ENCODE measurements around the gene CCDC146.
A peak's percentile ranks its signal among the peaks of the same experiment; 100 is the strongest.
"Not testable (repeated sequence)": the region's sequence is repeated elsewhere in the genome, so short reads cannot be mapped to it uniquely, and the experiment has no call there.

CCDC146 gene

GRCh38 chr7:77121860-77122681 lies at the start of gene CCDC146:
Gene CCDC146 (plus strand): TSS chr7:77122615. CDS start chr7:77167669, 45,054 bp downstream.
- peak within 1 kb of the TSS; percentile 26 for H3K9ac ChIP-seq (ENCODE audit: insufficient read length)

GRCh38 chr7:77074786-77075396 lies 47.5 kb upstream of the CCDC146 start:
- not testable (repeated sequence) for DNase-seq (ENCODE audit: low read depth, low spot score); H3K9ac ChIP-seq (ENCODE audit: insufficient read length); H3K27ac ChIP-seq; H3K4me3 ChIP-seq; H3K36me3 ChIP-seq (ENCODE audit: insufficient read depth, low read length); H3K9me3 ChIP-seq (ENCODE audit: low read depth, low read length)

More at GRCh38 chr7:77121860-77122681, at the start of gene CCDC146:
- peak within 1 kb of the TSS; percentile 81 for H3K4me3 ChIP-seq
- not testable (repeated sequence) for H3K36me3 ChIP-seq (ENCODE audit: insufficient read depth, low read length); H3K27ac ChIP-seq; H3K9me3 ChIP-seq (ENCODE audit: low read depth, low read length)
- DNase-seq (ENCODE audit: low read depth, low spot score), result peak; percentile 96

- not testable (repeated sequence) for H3K36me3 ChIP-seq (ENCODE audit: insufficient read depth, low read length)
These were observed 45.4 kb upstream of the CCDC146 start for GRCh38 chr7:77077060-77077459.

GRCh38 chr7:77079112-77079511 lies 43.3 kb upstream of the CCDC146 start:
- not testable (repeated sequence) for H3K27ac ChIP-seq

More at GRCh38 chr7:77077060-77077459, 45.4 kb upstream of the CCDC146 start:
- not testable (repeated sequence) for DNase-seq (ENCODE audit: low read depth, low spot score); H3K4me3 ChIP-seq; H3K27ac ChIP-seq; H3K9ac ChIP-seq (ENCODE audit: insufficient read length); H3K9me3 ChIP-seq (ENCODE audit: low read depth, low read length)

GRCh38 chr7:77079624-77080023 lies 42.8 kb upstream of the CCDC146 start:
- not testable (repeated sequence) for DNase-seq (ENCODE audit: low read depth, low spot score); H3K4me3 ChIP-seq

More at GRCh38 chr7:77079112-77079511, 43.3 kb upstream of the CCDC146 start:
- H3K9me3 ChIP-seq (ENCODE audit: low read depth, low read length); DNase-seq (ENCODE audit: low read depth, low spot score); H3K9ac ChIP-seq (ENCODE audit: insufficient read length); H3K4me3 ChIP-seq; H3K36me3 ChIP-seq (ENCODE audit: insufficient read depth, low read length): not testable (repeated sequence)

GRCh38 chr7:77080236-77080635 lies 42.2 kb upstream of the CCDC146 start:
- not testable (repeated sequence) for H3K9ac ChIP-seq (ENCODE audit: insufficient read length); H3K4me3 ChIP-seq; H3K27ac ChIP-seq; DNase-seq (ENCODE audit: low read depth, low spot score); H3K9me3 ChIP-seq (ENCODE audit: low read depth, low read length); H3K36me3 ChIP-seq (ENCODE audit: insufficient read depth, low read length)

More at GRCh38 chr7:77079624-77080023, 42.8 kb upstream of the CCDC146 start:
- H3K9ac ChIP-seq (ENCODE audit: insufficient read length); H3K9me3 ChIP-seq (ENCODE audit: low read depth, low read length); H3K36me3 ChIP-seq (ENCODE audit: insufficient read depth, low read length); H3K27ac ChIP-seq: not testable (repeated sequence)

- not testable (repeated sequence) for H3K9me3 ChIP-seq (ENCODE audit: low read depth, low read length); H3K9ac ChIP-seq (ENCODE audit: insufficient read length); H3K4me3 ChIP-seq; H3K36me3 ChIP-seq (ENCODE audit: insufficient read depth, low read length); DNase-seq (ENCODE audit: low read depth, low spot score); H3K27ac ChIP-seq
These were observed 40.2 kb upstream of the CCDC146 start for GRCh38 chr7:77082192-77082591.

GRCh38 chr7:77092301-77092700 lies 30.1 kb upstream of the CCDC146 start:
- H3K27ac ChIP-seq; DNase-seq (ENCODE audit: low read depth, low spot score); H3K9ac ChIP-seq (ENCODE audit: insufficient read length); H3K36me3 ChIP-seq (ENCODE audit: insufficient read depth, low read length); H3K4me3 ChIP-seq; H3K9me3 ChIP-seq (ENCODE audit: low read depth, low read length): not testable (repeated sequence)

GRCh38 chr7:77100501-77100900 lies 21.9 kb upstream of the CCDC146 start:
- H3K9me3 ChIP-seq (ENCODE audit: low read depth, low read length); DNase-seq (ENCODE audit: low read depth, low spot score): not testable (repeated sequence)

GRCh38 chr7:77101187-77101586 lies 21.2 kb upstream of the CCDC146 start:
- not testable (repeated sequence) for DNase-seq (ENCODE audit: low read depth, low spot score); H3K4me3 ChIP-seq; H3K27ac ChIP-seq; H3K9ac ChIP-seq (ENCODE audit: insufficient read length); H3K36me3 ChIP-seq (ENCODE audit: insufficient read depth, low read length); H3K9me3 ChIP-seq (ENCODE audit: low read depth, low read length)

More at GRCh38 chr7:77100501-77100900, 21.9 kb upstream of the CCDC146 start:
- not testable (repeated sequence) for H3K4me3 ChIP-seq; H3K36me3 ChIP-seq (ENCODE audit: insufficient read depth, low read length); H3K9ac ChIP-seq (ENCODE audit: insufficient read length); H3K27ac ChIP-seq

- H3K27ac ChIP-seq, result not testable (repeated sequence)
These were observed 19.7 kb upstream of the CCDC146 start for GRCh38 chr7:77102671-77103070.

GRCh38 chr7:77105904-77106303 lies 16.5 kb upstream of the CCDC146 start:
- H3K36me3 ChIP-seq (ENCODE audit: insufficient read depth, low read length); H3K9ac ChIP-seq (ENCODE audit: insufficient read length); H3K27ac ChIP-seq; H3K9me3 ChIP-seq (ENCODE audit: low read depth, low read length); H3K4me3 ChIP-seq; DNase-seq (ENCODE audit: low read depth, low spot score): not testable (repeated sequence)

More at GRCh38 chr7:77102671-77103070, 19.7 kb upstream of the CCDC146 start:
- not testable (repeated sequence) for H3K9me3 ChIP-seq (ENCODE audit: low read depth, low read length); H3K36me3 ChIP-seq (ENCODE audit: insufficient read depth, low read length); H3K4me3 ChIP-seq; DNase-seq (ENCODE audit: low read depth, low spot score); H3K9ac ChIP-seq (ENCODE audit: insufficient read length)

- not testable (repeated sequence) for H3K36me3 ChIP-seq (ENCODE audit: insufficient read depth, low read length); H3K9ac ChIP-seq (ENCODE audit: insufficient read length); H3K27ac ChIP-seq; H3K9me3 ChIP-seq (ENCODE audit: low read depth, low read length); DNase-seq (ENCODE audit: low read depth, low spot score); H3K4me3 ChIP-seq
These were observed 14.8 kb upstream of the CCDC146 start for GRCh38 chr7:77107659-77108058.

GRCh38 chr7:77108362-77108761 lies 14.1 kb upstream of the CCDC146 start:
- H3K9me3 ChIP-seq (ENCODE audit: low read depth, low read length); H3K36me3 ChIP-seq (ENCODE audit: insufficient read depth, low read length); H3K9ac ChIP-seq (ENCODE audit: insufficient read length); DNase-seq (ENCODE audit: low read depth, low spot score); H3K4me3 ChIP-seq; H3K27ac ChIP-seq: not testable (repeated sequence)

Data from SK-N-MC (cell line).